Liver (tissue), 9 donors: ENCODE measurements around the gene GADL1. TPM values are rescaled to one million over a fixed set of nuclear protein-coding genes. Genes with fewer than 3 reads are reported as not detected.

ENCODE experiments used
- DNase-seq: peaks from one replicate; pipeline ENCODE4 v3.0.0-alpha.2; 2017; ENCODE audit warnings: low spot score
- H3K27ac ChIP-seq, 2 donors: one replicate each; pipeline ENCODE4 v1.7.0; 2013; ENCODE audit warnings: inconsistent platforms in 2 of 2, low read length in 2 of 2, control low read depth in 1 of 2, low read depth in 1 of 2, mild to moderate bottlenecking in 1 of 2
- H3K27me3 ChIP-seq, 4 donors: one replicate each; pipeline versions ENCODE4 v1.6.1 to v1.7.0; 2013; ENCODE audit warnings: low read length in 3 of 4, inconsistent platforms in 1 of 4, mild to moderate bottlenecking in 1 of 4, moderate library complexity in 1 of 4; ENCODE audit not compliant: control insufficient read depth in 4 of 4, insufficient read depth in 4 of 4
- H3K36me3 ChIP-seq, 4 donors: one replicate each; pipeline versions ENCODE4 v1.6.1 to v1.7.0; 2013; ENCODE audit warnings: low read length in 3 of 4, mild to moderate bottlenecking in 3 of 4, low read depth in 1 of 4, moderate library complexity in 1 of 4; ENCODE audit not compliant: control insufficient read depth in 4 of 4, insufficient read depth in 3 of 4
- H3K4me1 ChIP-seq, 4 donors: one replicate each; pipeline versions ENCODE4 v1.6.1 to v1.7.0; 2013; ENCODE audit warnings: low read length in 3 of 4, mild to moderate bottlenecking in 3 of 4, moderate library complexity in 1 of 4; ENCODE audit not compliant: control insufficient read depth in 4 of 4, insufficient read depth in 4 of 4
- H3K4me3 ChIP-seq, 3 donors: one replicate each; pipeline versions ENCODE4 v1.6.1 to v1.7.0; 2013; ENCODE audit warnings: low read length in 3 of 3, control low read depth in 1 of 3, low read depth in 1 of 3, mild to moderate bottlenecking in 1 of 3
- H3K9ac ChIP-seq, 2 donors: one replicate each; pipeline ENCODE4 v1.7.0; 2013; ENCODE audit warnings: low read length in 2 of 2, mild to moderate bottlenecking in 2 of 2, moderate library complexity in 2 of 2, control low read depth in 1 of 2, low read depth in 1 of 2
- H3K9me3 ChIP-seq, 4 donors: one replicate each; pipeline versions ENCODE4 v1.6.1 to v1.7.0; 2013; ENCODE audit warnings: low read length in 3 of 4; ENCODE audit not compliant: control insufficient read depth in 4 of 4
- EGR1 ChIP-seq, 2 donors: IDR thresholded peaks; 2 replicates each; pipeline ENCODE4 v1.6.1; 2016 to 2018; ENCODE audit warnings: antibody characterized with exemption in 2 of 2, low read depth in 2 of 2
- FOXA2 ChIP-seq: IDR thresholded peaks from 2 replicates; pipeline ENCODE4 v1.6.1; 2016; ENCODE audit warnings: antibody characterized with exemption
- GABPA ChIP-seq, 2 donors: IDR thresholded peaks in 1 of 2; conservative IDR thresholded peaks in 1 of 2; 2 replicates each; pipeline ENCODE4 v1.6.1; 2016; ENCODE audit warnings: antibody characterized with exemption in 2 of 2, mild to moderate bottlenecking in 1 of 2, moderate library complexity in 1 of 2
- HNF4G ChIP-seq: IDR thresholded peaks from 2 replicates; pipeline ENCODE4 v1.6.1; 2016; ENCODE audit warnings: antibody characterized with exemption
- MAX ChIP-seq: IDR thresholded peaks from 2 replicates; pipeline ENCODE4 v1.6.1; 2016; ENCODE audit warnings: antibody characterized with exemption
- NR2F2 ChIP-seq: IDR thresholded peaks from 2 replicates; pipeline ENCODE4 v1.6.1; 2016; ENCODE audit warnings: antibody characterized with exemption
- RXRA ChIP-seq, 2 donors: IDR thresholded peaks; 2 replicates each; pipeline ENCODE4 v1.6.1; 2017 to 2018; ENCODE audit warnings: antibody characterized with exemption in 2 of 2, mild to moderate bottlenecking in 1 of 2
- ZBTB33 ChIP-seq: IDR thresholded peaks from 2 replicates; pipeline ENCODE4 v1.6.1; 2016; ENCODE audit warnings: antibody characterized with exemption
- WGBS: extraction: QIAGEN DNeasy Blood & Tissue Kit; methylation state at CpG from one replicate; pipeline ENCODE4 v1.1.7; 2013; 5-methylcytosine and 5-hydroxymethylcytosine counted together
- polyA plus RNA-seq, 2 donors: library from polyadenylated mRNA; stranded (reverse) in 1 of 2; unstranded in 1 of 2; fragments of 200-250 nt in 1 of 2; fragments of >200 nt in 1 of 2; fragmentation: Nextera tagmentation in 1 of 2; extraction: Ambion mirVana in 1 of 2; gene quantifications; one replicate each; pipeline versions ENCODE4 v1.2.1 to v1.2.3, GENCODE V29; 2013 to 2015
- total RNA-seq, 2 donors: library from RNA; depleted of rRNA; stranded (reverse); fragments of >200 nt; gene quantifications; one replicate each; pipeline ENCODE4 v1.2.3, GENCODE V29; 2014
- TF ChIP-seq, protein P1 (sequence below): IDR thresholded peaks from 2 replicates; pipeline ENCODE4 v1.6.1; 2016; ENCODE audit warnings: antibody characterized with exemption
- TF ChIP-seq, protein P2 (sequence below): IDR thresholded peaks from 2 replicates; pipeline ENCODE4 v1.6.1; 2016; ENCODE audit warnings: antibody characterized with exemption, mild to moderate bottlenecking
- donor health status: healthy.
- donor health status: healthy.
- donor health status: healthy.
- donor health status: healthy.
- donor health status: healthy.

GADL1 gene
- total and polyA plus RNA-seq, 4 donors, result not detected

- Histone ChIP-seq H3K4me3 (no peak overlapping the region), H3K27me3 (peaks cover 0 to 3% (median 0%) of the 10 kb centered on the region in 4 donors), H3K9ac (no peak overlapping the region), H3K27ac (no peak overlapping the region), H3K4me1 (peaks cover 0 to 4% (median 2%) of the 10 kb centered on the region in 4 donors), H3K36me3 (no peaks in the 10 kb centered on the region), H3K9me3 (peaks cover 0 to 2% (median 0%) of the 10 kb centered on the region in 4 donors)
- no peak for TF ChIP-seq ZBTB33
- no peak for DNase-seq
- WGBS, result 88% methylated on average over 10 of the region's 10 CpGs
These were observed 119.4 kb downstream of the GADL1 start for GRCh38 chr3:30775040-30775439.

- no peak overlapping the region for H3K4me3 ChIP-seq
- WGBS, result 95% methylated on average over 2 of the region's 2 CpGs
These were observed 120.4 kb downstream of the GADL1 start for GRCh38 chr3:30774062-30774461.

More at GRCh38 chr3:30774062-30774461, 120.4 kb downstream of the GADL1 start:
- no peaks in the 10 kb centered on the region for H3K9me3 ChIP-seq
- H3K9ac ChIP-seq, result no peak overlapping the region
- no peak overlapping the region for H3K27ac ChIP-seq
- no peak for DNase-seq
- H3K36me3 ChIP-seq, result no peaks in the 10 kb centered on the region
- H3K4me1 ChIP-seq, result peaks cover 0 to 4% (median 2%) of the 10 kb centered on the region in 4 donors
- no peaks in the 10 kb centered on the region for H3K27me3 ChIP-seq
- no peak for TF ChIP-seq ZBTB33
- TF ChIP-seq GABPA (IDR thresholded peaks at IDR 0.05 in 1 of 2, conservative IDR thresholded peaks at IDR 0.05 in 1 of 2), result no peak
- no peak for TF ChIP-seq RXRA (IDR thresholded peaks at IDR 0.05)
- TF ChIP-seq, protein P1, sequence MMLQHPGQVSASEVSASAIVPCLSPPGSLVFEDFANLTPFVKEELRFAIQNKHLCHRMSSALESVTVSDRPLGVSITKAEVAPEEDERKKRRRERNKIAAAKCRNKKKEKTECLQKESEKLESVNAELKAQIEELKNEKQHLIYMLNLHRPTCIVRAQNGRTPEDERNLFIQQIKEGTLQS, result no peak
- TF ChIP-seq EGR1 (IDR thresholded peaks at IDR 0.05; ENCODE audit: low read depth in 2 of 2), result no peak
- TF ChIP-seq, protein P2, sequence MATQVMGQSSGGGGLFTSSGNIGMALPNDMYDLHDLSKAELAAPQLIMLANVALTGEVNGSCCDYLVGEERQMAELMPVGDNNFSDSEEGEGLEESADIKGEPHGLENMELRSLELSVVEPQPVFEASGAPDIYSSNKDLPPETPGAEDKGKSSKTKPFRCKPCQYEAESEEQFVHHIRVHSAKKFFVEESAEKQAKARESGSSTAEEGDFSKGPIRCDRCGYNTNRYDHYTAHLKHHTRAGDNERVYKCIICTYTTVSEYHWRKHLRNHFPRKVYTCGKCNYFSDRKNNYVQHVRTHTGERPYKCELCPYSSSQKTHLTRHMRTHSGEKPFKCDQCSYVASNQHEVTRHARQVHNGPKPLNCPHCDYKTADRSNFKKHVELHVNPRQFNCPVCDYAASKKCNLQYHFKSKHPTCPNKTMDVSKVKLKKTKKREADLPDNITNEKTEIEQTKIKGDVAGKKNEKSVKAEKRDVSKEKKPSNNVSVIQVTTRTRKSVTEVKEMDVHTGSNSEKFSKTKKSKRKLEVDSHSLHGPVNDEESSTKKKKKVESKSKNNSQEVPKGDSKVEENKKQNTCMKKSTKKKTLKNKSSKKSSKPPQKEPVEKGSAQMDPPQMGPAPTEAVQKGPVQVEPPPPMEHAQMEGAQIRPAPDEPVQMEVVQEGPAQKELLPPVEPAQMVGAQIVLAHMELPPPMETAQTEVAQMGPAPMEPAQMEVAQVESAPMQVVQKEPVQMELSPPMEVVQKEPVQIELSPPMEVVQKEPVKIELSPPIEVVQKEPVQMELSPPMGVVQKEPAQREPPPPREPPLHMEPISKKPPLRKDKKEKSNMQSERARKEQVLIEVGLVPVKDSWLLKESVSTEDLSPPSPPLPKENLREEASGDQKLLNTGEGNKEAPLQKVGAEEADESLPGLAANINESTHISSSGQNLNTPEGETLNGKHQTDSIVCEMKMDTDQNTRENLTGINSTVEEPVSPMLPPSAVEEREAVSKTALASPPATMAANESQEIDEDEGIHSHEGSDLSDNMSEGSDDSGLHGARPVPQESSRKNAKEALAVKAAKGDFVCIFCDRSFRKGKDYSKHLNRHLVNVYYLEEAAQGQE, result no peak
- no peak for TF ChIP-seq HNF4G
- no peak for TF ChIP-seq FOXA2
- no peak for TF ChIP-seq NR2F2
- no peak for TF ChIP-seq MAX
